NCI-H2107 treated with DMSO at 0.1 percent for 48 hours (cell line): Measurements from ENCODE around the gene ZNF592.
"Not testable (repeated sequence)": the region's sequence is repeated elsewhere in the genome, so short reads cannot be mapped to it uniquely, and the experiment has no call there.

ENCODE experiments used
- DNase-seq: peaks from one replicate; lab custom pipeline; 2025; ENCODE audit not compliant: unreplicated experiment; lab: John Stamatoyannopoulos, UW

ZNF592 gene

DNA sequence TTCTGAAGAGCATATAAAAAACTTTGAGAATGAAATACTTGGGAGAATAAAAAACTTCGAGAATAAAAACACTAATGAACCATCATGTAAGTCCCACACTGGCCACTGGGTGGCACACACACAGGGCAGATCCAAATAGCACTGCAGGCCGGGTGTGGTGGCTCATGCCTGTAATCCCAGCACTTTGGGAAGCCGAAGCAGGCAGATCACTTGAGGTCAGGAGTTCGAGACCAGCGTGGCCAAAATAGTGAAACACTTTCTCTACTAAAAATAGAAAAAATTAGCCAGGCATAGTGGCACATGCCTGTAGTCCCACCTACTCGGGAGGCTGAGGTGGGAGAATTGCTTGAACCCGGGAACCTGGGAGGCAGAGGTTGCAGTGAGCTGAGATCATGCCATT is 97.2 kb downstream of the ZNF592 start:
- DNase-seq, result not testable (repeated sequence)

DNA sequence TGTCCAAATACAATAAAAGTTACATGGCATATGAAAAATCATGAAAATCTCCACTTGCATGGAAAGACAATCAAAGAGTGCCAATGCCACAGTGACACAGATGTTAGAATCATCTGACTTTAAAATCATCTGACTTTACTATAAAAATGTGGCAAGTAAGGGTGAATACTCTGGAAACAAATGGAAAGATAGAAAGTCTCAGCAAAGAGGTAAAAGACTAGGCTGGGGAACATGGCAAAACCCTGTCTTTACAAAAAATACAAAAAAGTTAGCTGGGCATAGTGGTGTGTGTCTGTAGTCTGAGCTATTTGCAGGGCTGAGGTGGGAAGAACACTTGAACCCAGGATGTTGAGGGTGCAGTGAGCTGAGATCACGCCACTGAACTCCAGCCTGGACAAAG is 97.9 kb downstream of the ZNF592 start:
- DNase-seq, result no peak

DNA sequence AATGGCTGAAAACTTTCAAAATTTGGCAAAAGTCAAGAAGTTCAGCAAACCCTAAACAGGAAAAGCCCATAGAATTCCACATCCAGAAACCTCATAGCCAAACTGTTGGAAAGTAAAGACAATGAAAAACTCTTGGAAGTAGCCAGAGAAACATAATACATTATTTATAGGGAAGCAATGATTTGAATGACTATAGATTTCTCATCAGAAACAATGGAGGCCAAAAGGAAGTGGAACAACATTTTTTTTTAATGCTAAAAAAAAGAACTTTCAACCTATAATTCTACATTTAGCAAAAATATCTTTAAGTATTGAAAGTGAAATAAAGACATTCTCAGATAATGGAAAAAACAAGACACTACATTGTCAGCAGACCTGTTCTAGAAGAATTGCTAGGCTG is 99.0 kb downstream of the ZNF592 start:
- DNase-seq, result no peak

DNA sequence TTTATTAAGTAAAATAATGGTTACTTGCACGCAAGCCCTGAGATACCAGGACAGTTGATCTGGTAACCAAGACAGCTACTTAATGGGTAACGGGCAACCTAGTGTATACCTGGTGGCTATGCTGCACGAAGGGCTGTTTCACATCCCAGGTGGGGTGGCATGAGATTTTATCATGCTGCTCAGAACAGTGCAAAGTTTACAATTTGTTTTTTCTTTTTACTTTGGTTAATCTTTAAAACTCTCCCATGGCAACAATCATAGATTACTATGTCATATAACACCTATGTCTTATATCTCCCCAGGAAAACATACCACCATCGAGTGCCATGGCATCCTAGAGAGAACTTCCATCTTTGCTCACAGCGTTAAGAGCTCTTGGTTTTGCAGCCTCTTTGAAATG is 103.8 kb downstream of the ZNF592 start:
- DNase-seq, result no peak

DNA sequence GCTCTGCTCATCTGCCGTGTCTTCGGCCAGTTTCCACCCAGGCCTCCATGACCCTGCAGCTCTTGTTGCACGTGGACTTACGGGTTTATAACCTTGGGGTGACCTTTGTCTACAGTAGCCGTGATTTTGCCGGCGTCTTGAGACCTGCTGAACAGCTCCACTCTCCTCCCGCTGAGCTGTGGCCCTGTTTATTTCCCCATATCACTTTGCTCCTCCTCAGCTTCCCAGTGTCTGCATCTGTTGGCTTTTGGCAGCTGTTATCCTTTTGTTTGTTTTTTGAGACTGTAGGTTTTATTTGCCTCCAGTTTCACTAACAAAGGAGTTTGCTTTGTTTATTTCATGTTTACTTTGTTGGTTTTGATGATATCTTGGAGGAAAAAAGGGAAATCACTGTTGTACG is 106.7 kb downstream of the ZNF592 start:
- DNase-seq, result no peak

DNA sequence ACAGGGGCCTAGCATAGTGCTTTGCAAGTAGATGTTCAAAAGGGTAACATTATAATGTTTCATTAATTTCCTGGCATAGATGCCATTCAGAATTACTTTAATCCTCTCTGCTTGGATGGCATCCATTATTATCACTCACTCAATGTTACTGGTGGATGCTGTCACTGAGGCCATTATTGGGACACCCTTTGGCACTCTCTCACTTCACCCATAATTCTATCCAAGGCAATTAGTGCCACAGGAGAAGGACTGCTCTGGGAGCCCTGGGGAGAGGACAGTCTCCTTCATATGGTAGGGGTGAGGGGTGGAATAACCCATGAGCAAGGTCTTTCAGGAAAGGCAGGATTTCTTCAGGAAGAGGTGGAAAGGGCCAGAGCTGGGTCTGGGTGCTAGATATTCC is 107.4 kb downstream of the ZNF592 start:
- DNase-seq, result no peak
